Activated CD4-positive, alpha-beta T cell treated with anti-CD3 and anti-CD28 coated beads, Interleukin-2, Interleukin-4, amounts not matched to agents 100 ng/mL and 50 ng/mL, durations not matched to agents 16 hours and 8 hours (primary cell): ENCODE data around the gene USF2.
"Not testable (repeated sequence)": the region's sequence is repeated elsewhere in the genome, so short reads cannot be mapped to it uniquely, and the experiment has no call there.

Experiments used
- DNase-seq: peaks from one replicate; pipeline ENCODE4 v3.0.0-alpha.2; 2020; ENCODE audit warnings: low spot score

Gene USF2

GRCh38 chr19:35285465-35285864 lies 16.7 kb downstream of the USF2 start:
- not testable (repeated sequence) for DNase-seq

DNA sequence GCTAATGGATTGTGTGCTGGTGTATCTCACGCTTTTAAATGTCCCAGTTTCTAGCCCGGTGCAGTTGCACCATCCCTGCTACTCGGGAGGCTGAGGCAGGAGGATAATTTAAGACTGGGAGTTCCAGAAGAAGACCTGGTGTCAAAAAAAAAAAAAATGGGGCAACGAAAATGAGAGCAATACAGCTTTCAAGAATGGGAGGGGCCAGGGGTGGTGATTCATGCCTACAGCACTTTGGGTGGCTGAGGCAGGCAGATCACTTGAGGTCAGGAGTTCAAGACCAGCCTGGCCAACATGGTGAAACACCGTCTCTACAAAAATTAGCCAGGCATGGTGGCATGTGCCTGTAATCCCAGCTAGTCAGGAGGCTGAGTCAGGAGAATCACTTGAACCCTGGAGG lies 17.3 kb downstream of the USF2 start:
- not testable (repeated sequence) for DNase-seq

DNA sequence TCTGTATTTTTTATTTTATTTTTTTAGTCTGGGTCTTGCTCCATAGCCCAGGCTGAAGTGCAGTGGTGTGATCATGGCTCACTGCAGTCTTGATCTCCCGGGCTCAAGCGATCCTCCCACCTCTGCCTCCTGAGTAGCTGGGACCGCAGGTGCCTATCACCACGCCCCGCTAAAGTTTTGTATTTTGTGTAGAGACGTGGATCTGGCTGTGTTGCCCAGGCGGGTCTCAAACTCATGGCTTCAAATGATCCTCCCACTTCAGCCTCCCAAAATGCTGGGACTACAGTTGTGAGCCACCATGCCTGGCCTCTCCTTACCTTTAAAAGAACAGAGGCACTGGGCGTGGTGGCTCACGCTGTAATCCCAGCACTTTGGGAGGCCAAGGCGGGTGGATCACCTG lies 19.0 kb downstream of the USF2 start:
- no peak for DNase-seq

DNA sequence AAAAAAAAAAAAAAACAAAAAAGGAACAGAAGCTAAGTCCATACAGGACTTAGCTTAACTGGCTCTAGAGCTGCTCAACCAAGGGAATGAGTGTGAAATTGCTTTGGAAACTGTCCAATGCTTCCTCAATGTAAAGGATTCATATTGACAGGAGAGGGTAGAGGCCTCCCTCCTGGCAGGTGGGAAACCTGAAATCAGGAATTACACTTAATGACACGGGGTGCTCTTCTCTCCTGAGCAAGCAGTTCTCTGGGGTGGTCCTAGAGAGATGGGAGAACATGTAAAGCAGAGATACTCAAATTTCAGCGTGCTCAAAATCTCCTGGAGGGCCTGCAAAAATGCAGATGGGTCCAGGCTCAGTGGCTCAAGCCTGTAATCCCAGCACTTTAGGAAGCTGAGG lies 19.6 kb downstream of the USF2 start:
- no peak for DNase-seq

DNA sequence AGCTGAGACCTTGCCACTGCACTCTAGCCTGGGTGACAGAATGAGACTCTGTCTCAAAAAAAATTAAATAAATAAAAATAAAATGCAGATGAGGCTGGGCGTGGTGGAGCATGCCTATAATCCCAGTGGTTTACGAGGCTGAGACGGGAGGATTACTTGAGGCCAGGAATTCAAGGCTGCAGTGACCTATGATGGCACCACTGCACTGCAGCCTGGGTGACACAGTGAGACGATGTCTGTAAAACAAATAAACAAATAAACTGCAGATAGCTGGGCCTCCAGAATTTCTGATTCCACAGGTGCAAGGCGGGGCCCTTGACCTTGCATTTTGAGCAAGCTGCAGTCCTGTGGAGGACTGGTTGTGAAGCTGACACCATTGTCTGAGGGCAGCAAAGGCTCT lies 20.1 kb downstream of the USF2 start:
- DNase-seq: no peak

DNA sequence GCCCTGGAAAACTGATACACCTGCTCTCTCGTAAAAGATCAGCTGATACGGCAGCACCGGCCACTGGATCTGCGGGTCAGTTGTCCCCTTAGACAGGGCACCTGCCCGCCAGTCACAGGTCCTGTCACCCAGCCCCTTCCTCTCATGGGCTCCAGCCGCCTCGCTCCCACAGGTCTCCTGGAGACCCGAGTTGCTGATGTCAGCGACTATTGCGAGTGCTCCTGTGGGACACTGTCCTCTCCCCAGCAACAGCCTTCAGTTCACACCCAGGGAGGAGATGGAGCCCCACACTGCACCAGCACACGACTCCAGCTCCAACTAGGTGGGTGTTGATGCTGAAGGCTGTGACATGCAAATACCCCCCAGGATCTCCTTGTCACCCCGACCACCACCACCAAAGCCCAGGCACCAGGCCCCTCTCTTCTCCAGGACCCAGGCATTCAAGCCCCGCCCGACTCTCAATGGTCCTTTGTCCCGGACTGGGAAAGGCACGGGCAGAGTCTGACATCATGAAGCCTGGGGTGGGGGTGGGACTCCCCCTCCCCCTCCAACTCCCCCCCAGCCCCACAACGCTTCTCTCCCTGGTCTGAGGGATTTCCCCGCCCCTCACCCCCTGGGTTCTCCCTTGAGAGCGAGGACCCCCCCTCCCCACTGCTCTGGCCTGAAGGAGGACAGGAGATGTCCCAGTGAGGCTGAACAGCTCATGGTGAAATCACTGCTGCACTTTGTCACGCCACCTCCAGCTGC lies 21.8 kb downstream of the USF2 start:
- no peak for DNase-seq

DNA sequence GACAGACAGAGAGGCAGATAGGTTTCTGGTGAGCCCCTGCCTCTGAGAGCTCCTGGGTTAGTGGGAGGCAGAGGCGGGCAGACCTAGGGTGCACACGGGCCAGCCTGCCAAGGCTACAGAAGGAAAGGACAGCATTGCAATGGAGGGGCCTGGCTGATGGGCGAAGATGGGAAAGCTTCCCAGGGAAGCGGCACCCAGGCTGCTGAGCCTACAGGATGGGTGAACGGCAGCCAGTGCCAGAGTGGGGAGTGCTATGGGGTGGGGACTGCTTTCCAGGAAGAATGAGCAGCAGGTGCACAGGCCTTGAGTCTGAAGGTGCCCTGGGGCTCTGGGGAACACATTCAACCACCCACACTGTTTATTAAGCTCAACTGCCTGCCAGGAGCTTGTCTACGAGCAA lies 22.5 kb downstream of the USF2 start:
- DNase-seq: no peak

DNA sequence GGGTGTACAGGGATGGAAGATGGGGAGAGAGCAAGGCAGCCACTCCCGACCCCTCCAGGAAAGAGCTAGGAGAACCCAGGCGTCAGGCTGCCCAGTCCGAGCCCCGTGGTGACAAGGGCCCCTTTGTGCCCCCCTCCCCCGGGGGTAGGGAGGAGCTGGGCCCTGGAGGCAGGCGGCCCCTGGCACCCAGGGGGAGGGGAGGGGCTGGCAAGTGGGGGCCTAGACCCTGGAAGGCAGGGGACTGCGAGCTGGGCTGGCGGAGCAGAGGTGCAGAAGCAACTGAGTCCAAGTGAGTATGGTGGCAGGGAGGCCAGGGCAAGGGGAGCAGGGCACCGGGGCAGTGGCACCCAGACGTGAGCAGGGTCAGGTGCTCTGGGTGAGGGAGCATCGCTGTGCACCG lies 23.2 kb downstream of the USF2 start, which contains the start of gene MAG:
Gene MAG (plus strand): TSS at position 246 of the 400 bp plus-strand sequence. CDS start 3,248 bp downstream, outside the sequence.
- DNase-seq: no peak

GRCh38 chr19:35292421-35293362 lies 23.9 kb downstream of the USF2 start:
- DNase-seq: no peak

DNA sequence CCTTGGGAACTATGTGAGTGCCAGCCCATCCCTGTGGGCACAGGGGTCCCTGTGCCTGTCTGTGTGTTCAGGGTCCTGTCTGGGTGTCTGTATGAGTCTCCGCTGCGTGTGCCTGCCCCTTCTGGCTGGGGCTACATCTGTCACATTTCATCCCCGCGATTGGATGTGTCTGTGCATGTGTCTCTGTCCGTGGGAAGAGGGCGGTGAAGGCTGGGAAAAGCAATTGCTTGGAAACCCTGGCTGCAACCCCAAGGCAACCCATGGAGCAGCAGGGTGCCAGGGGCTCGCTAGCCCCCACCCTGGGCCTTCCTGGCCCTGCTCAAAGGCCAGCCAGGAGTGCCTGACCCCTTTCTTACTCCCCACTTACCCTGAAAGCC lies 24.6 kb downstream of the USF2 start:
- no peak for DNase-seq

DNA sequence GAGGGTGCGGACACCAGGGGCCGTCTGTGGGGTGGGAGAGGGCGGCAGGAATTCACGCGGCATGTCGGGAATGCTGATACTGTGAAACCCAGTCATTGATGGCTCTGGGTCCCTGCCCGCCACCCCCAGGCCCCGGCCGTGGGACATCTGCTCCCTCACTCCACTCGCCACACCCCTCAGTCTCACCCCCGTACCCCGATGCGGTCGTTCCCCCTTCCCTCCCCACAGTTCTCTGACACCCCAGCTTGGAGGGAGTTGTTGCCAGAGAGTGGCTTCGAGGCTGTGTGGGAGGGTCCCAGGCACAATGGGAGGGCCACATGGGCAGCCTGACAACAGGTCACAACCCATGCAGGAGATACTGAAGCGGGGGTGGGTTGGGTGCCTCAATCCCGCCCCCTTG lies 25.0 kb downstream of the USF2 start:
- DNase-seq: no peak

- no peak for DNase-seq
Measured at GRCh38 chr19:35294328-35294727, 25.6 kb downstream of the USF2 start.

DNA sequence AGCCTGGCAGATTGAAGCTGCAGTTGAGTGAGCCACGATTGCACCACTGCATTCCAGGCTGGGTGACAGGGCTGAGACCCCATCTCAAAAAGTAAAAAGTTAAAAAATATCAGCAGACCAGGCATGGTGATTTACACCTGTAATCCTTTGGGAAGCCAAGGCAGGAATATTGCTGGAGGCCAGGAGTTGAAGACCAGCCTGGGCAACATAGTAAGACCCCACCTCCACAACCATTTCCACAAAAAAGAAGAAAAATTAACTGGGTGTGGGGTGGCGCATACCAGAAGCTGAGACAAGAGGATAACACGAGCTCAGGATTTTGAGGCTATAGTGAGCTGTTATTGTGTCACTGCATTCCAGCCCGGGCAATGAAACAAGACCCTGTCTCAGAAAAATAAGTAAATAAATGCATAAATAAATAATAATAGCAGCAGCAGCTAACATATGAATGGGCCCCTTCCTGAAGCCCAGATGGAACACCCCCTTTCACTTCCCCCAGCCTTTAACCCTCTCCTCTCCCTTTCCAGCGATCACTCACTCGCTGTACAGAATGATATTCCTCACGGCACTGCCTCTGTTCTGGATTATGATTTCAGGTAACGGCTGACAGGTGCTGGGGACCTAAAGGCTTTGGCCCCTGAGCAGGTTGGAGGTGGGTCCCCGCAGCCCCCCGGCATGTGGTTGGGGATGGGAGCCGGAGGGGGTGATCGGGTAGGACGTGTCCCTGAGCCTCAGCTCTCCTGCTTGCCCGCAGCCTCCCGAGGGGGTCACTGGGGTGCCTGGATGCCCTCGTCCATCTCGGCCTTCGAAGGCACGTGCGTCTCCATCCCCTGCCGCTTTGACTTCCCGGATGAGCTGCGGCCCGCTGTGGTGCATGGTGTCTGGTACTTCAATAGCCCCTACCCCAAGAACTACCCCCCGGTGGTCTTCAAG lies 26.4 kb downstream of the USF2 start:
- DNase-seq: no peak

DNA sequence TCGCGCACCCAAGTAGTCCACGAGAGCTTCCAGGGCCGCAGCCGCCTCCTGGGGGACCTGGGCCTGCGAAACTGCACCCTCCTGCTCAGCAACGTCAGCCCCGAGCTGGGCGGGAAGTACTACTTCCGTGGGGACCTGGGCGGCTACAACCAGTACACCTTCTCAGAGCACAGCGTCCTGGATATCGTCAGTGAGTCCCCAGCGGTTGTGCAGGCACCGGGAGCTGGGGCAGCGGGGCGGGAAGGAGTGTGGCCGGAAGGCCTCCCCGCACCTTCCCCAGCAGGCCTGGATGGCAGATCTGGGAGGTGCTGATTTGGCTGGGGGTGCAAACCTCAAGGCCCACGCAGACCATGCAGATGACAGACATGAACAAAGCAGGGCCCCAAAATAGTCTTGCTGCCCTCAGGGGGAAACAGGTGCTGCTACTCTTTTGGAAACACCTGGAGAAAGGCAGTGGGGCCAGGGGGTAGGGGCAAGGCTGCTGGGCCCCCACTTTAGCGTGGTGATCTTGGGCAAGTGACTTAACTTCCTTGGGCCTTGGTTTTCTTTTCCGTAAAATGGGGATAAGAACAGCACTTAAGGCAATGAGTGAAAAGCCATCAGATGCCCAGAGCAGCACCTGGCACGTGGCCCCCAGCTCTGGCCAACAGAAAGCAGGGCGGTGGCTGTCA lies 27.2 kb downstream of the USF2 start:
- DNase-seq: no peak

DNA sequence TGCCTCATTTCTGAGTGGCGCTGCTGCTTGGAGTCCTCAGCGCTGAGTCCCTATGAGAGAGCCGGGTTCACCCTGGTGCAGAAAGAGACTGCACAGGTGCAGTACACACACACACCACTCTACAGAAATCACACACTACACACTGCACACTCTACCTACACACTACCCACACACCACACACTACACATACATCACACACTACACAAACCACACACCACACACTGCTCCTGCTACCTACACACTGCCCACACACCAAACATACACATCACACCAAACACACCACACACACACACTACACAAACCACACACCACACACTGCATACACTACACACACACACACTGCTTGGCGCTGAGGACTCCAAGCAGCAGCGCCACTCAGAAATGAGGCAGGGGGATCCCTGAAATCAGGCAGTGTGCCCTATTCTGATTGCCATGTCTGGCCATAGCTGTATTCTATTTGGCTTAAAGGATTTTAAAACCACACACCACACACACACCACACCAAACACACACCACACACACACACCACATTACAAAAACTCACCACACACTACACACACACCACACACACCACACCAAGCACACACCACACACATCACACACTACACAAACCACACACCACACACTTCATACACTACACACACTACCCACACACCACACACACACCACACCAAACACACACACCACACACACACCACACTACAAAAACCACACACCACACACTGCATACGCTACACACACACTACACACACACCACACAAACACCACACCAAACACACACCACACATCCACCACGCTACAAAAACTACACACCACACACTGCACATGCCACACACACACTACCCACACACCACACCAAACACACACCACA lies 28.1 kb downstream of the USF2 start:
- no peak for DNase-seq

- DNase-seq: no peak
Measured at GRCh38 chr19:35297515-35297848, 28.7 kb downstream of the USF2 start.

GRCh38 chr19:35297922-35298321 lies 29.2 kb downstream of the USF2 start:
- no peak for DNase-seq

DNA sequence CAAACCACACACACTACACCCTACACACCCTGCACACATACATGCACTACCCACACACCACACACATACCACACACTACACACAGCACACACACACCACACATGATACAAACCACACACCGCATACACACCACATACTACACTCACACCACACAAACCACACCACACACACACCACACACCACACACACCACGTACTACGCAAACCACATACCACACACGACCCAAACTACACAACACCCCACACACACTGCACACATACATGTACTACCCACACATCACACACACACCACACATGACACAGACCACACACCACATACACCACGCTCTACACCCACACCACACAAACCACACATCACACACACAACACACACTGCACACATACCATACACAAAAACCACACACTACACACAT lies 29.8 kb downstream of the USF2 start:
- DNase-seq: no peak

GRCh38 chr19:35299523-35300338 lies 31.0 kb downstream of the USF2 start:
- DNase-seq: no peak

- no peak for DNase-seq
Measured at GRCh38 chr19:35300339-35300649, 31.5 kb downstream of the USF2 start.
